ENCODE measurements around the gene HORMAD2. TPM values are rescaled to one million over a fixed set of nuclear protein-coding genes. Genes with fewer than 3 reads are reported as not detected.

Gene HORMAD2
- polyA plus RNA-seq, 12 donors: 0.08 TPM; not detected in 11

DNA sequence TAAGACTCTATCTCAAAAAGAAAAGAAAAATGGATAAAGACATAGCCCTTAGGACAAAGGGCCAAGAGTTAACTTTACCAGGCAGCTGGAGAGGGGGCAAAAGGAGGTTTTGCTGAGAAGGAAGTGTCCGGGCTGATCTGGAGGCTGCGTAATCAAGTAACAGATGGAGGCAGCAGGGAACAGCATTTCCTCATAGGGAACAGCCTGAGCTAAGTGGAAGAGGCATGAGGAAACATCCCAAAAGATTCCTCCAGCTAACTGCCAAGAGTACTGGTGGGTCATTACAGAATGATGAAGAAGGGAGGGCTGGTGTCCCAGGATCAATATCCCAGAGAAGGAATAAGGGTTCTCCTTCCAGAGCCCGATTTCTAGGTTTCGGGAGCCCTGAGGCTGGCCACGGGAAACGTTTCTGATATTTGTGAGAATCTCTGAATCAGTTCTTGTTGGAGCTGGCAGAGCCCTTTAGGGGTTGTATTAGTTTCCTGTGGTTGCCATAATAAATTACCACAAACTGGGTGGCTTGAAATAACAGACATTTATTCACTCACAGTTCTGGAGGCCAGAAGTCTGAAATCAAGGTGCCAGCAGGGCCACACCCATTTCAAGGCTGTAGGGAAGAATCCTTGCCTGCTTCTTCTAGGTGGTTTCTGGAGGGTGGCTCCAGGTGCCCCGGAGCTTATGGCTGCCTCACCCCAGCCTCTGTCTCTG, 145.1 kb downstream of the HORMAD2 start:
- no peak for DNase-seq

DNA sequence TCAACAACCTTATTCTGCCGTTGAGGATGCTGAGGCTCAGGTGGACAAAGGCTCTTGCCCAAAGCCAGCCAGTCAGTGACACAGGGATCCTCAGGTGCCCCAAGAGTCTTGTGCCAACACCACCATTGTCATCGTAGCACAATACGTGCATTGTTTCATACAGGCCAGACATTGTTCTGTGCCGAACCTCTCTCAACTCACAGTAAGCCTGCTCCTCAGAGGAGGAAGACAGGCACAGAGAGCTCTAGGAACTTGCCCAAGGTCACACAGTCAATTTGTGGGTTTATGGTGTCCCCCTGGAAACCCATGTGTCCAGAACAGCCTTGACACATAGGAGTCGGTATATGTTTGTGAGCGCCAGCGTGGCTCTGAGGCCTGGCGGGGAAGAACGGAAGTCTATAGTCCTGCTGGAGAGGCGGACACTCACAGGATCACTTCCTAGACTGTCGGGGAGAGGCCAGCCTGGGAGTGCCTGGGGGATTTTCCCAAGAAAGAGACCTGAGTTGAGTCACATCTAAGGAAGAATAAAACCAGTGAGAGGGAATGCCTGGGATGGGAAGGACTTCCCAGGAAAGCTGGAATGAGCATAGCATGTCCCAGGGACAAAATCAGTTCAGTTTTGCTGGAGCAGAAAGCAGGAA, 146.0 kb downstream of the HORMAD2 start:
- DNase-seq: no peak

Other genes starting within 250 kb of the HORMAD2 start
- gene ASCC2, start 242.2 kb upstream of the HORMAD2 start, polyA plus RNA-seq (ENCODE audit: insufficient read length in 12 of 12): 10 to 100 TPM in 11 of 12 donors, not detected in 1; 25.9 to 61.9 (median 32.4) TPM
- gene MTMR3, start 197.3 kb upstream of the HORMAD2 start, polyA plus RNA-seq (ENCODE audit: insufficient read length in 12 of 12): 10 to 100 TPM in 11 of 12 donors, not detected in 1; 23.5 to 49.2 (median 32.3) TPM
- gene LIF, start 166.3 kb downstream of the HORMAD2 start, polyA plus RNA-seq (ENCODE audit: insufficient read length in 12 of 12): 1 to 10 TPM in 6 of 12 donors, under 1 TPM in 5, not detected in 1; 0.62 to 9.6 (median 1.0) TPM
- gene OSM, start 186.4 kb downstream of the HORMAD2 start, polyA plus RNA-seq (ENCODE audit: insufficient read length in 12 of 12): 1 to 10 TPM in 1 of 12 donors, under 1 TPM in 7, not detected in 4; 0.13 to 1.2 (median 0.36) TPM
- 10 to 100 TPM in 1 of 12 donors, 1 to 10 TPM in 10, not detected in 1; 2.5 to 25.7 (median 4.1) TPM for gene CASTOR1, start 209.0 kb downstream of the HORMAD2 start, polyA plus RNA-seq (ENCODE audit: insufficient read length in 12 of 12)
- 10 to 100 TPM in 2 of 12 donors, 1 to 10 TPM in 9, not detected in 1; 4.6 to 16.9 (median 6.4) TPM for gene TBC1D10A, start 246.5 kb downstream of the HORMAD2 start, polyA plus RNA-seq (ENCODE audit: insufficient read length in 12 of 12)